22Rv1 (cell line): ENCODE results near the gene CD40LG.

Experiments used
- CTCF ChIP-seq: fragments of 450-650 bp; IDR thresholded peaks from 2 replicates; pipeline ENCODE4 v1.5.1; 2017; ENCODE audit warnings: mild to moderate bottlenecking
- ZFX ChIP-seq: fragments of 450-650 bp; IDR thresholded peaks from 2 replicates; pipeline ENCODE4 v1.6.1; 2017; ENCODE audit warnings: antibody characterized with exemption, borderline replicate concordance

- no peak for TF ChIP-seq CTCF
- no peak for TF ChIP-seq ZFX
Measured at GRCh38 chrX:136667446-136668168, 19.6 kb downstream of the CD40LG start.
